Measurements from ENCODE around the gene RSKR.
"Not testable (repeated sequence)": the region's sequence is repeated elsewhere in the genome, so short reads cannot be mapped to it uniquely, and the experiment has no call there.

Gene RSKR, protein sequence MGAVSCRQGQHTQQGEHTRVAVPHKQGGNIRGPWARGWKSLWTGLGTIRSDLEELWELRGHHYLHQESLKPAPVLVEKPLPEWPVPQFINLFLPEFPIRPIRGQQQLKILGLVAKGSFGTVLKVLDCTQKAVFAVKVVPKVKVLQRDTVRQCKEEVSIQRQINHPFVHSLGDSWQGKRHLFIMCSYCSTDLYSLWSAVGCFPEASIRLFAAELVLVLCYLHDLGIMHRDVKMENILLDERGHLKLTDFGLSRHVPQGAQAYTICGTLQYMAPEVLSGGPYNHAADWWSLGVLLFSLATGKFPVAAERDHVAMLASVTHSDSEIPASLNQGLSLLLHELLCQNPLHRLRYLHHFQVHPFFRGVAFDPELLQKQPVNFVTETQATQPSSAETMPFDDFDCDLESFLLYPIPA

DNA sequence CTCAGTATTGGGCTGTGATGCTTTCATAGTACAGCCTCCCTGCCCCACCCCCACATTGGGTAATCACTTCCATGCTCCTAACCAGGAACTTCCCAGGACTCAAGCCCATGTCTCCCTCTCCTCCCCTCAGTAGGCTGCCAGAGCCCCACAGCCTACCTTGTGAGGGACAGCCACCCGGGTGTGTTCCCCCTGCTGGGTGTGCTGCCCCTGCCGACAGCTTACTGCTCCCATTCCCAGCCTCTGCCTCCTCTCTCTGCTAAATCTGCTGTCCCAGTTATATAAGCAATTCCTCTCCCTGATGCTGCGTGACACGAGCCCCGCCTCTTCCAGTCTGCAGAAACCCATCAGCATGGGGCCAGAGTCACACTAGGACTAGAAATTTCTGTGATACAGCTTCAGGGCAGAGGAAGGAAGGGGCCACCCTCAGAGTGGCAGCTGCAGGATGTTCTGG, at the start of gene RSKR:
Gene RSKR (minus strand): TSS at position 255 of the 451 bp plus-strand sequence. CDS start 24 bp downstream, at position 231.
- DNase-seq = no peak

DNA sequence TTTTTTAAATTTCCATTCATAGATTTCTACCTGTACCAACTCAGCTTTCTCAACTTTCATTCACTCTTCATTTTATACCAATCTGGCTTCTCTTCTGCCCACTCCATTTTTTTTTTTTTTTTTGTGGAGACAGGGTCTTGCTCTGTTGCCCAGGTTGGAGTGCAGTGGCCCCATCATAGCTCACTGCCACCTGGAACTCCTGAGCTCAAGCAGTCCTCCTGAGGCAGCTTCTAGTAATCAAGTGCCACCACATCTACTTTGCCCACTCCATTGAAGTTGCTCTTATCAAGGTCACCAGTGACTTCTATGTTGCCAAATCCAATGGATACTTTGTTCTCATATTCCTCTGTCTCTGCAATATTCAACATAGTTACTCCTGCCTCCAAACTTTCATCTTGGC, 49.7 kb upstream of the RSKR start:
- no peak for DNase-seq

DNA sequence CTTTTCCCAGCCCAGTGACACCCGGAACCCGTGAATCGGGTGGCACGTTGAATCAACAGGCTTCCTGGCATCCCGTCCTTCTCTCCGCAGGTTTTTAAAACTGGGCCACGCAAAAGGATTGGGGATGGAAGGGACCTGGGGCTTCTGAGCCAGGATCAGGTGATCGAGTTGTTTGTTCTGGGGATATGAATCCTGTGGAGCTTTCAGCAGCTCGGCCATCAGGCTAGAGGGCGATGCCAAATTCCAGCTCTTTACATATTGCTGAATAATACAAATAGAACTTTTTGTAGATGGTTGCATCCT, 48.5 kb upstream of the RSKR start:
- DNase-seq = no peak

DNA sequence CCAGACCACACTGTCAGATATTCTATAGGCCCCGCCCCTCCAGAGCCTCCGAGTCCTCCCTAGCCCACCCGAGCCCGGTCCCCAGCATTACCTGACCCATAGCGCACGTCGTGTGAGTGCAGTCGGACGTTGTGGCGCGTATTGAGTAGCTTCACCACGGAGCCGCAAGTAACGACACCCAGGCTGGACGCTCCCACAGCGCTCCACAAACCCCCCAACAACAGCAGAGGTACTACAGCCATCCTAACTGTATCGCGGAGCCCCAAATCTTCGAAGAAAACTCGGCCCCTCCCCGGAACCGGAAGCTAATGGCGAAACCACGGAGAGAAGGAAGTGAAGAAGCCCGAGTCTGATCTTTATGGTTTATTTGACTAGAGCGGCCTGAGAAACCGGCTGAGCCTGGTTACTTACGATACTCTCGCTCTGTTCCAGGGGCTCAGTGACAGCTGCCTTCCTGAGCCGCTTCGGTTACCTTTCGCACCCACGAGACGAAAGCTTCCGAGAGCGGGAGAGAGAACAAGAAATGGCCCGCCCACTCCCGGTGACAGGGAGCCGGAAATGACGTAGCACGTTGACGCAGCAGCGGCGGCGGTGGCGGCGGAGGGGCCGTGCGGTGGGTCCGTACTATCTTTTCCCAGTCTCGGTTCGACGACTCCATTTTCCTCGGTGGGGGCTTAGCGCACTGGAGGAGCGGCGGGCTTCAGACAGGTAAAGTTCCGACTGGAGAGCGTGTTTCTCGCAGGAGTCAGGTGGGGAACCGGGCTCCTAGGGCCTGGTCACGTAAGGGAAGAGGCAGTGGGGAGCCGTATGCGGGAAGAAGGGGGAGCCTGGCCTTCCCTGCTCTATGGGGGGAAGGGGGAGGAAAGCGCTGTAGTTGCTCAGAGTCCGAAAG, 47.9 kb upstream of the RSKR start, which contains the start of the genes SDF2 and SUPT6H:
Gene SDF2 (minus strand): TSS at position 272 of the 892 bp plus-strand sequence. CDS start 30 bp downstream, at position 242.
Gene SUPT6H (plus strand): TSS at position 571 of the 892 bp plus-strand sequence. CDS start 11,197 bp downstream, outside the sequence.
- DNase-seq = peak; percentile 89 to 94

DNA sequence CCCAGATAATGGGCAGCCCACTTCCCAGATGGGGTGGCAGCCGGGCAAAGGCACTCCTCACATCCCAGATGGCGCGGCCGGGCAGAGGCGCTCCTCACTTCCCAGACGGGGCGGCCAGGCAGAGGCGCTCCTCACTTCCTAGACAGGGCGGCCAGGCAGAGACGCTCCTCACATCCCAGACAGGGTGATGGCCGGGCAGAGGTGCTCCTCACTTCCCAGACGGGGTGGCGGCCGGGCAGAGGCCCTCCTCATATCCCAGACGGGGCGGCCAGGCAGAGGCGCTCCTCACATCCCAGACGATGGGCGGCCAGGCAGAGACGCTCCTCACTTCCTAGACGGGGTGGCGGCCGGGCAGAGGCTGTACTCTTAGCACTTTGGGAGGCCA, 45.5 kb upstream of the RSKR start:
- DNase-seq = not testable (repeated sequence)

DNA sequence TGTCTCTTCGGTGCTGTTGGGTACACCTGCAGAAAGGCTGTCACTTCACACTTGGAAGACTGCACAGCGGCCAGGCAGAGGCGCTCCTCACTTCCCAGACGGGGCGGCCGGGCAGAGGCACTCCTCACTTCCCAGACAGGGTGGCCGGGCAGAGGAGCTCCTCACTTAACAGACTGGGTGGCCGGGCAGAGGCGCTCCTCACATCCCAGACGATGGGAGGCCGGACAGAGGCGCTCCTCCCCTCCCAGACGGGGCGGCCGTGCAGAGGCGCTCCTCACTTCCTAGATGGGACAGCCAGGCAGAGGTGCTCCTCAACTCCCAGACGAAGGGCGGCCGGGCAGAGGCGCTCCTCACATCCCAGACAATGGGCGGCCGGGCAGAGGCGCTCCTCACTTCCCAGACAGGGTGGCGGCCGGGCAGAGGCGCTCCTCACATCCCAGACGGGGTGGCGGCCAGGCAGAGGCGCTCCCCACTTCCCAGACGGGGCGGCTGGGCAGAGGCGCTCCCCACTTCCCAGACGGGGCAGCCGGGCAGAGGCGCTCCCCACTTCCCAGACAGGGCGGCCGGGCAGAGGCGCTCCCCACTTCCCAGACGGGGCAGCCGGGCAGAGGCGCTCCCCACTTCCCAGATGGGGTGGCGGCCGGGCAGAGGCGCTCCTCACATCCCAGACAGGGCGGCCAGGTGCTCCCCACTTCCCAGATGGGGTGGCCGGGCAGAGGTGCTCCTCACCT, 44.9 kb upstream of the RSKR start:
- not testable (repeated sequence) for DNase-seq

DNA sequence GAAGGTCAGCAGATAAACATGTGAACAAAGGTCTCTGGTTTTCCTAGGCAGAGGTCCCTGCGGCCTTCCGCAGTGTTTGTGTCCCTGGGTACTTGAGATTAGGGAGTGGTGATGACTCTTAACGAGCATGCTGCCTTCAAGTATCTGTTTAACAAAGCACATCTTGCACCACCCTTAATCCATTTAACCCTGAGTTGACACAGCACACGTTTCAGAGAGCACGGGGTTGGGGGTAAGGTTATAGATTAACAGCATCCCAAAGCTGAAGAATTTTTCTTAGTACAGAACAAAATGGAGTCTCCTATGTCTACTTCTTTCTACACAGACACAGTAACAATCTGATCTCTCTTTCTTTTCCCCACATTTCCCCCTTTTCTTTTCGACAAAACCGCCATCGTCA, 44.4 kb upstream of the RSKR start:
- not testable (repeated sequence) for DNase-seq

DNA sequence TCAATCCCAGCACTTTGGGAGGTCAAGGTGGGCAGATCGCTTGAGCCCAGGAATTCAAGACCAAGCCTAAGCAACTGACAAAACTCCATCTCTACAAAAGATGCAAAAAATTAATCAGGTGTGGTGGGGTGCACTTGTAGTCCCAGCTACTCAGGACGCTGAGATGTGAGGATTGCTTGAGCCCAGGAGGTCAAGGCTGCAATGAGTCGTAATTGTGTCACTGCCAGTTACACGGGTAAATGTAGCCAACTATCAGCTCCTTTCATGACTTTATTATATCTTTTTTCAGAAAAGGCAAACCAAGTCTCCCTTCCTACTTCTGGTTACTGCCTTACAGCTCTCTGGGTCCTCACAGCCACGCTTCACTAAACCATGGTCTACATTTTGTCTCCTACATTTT, 43.8 kb upstream of the RSKR start:
- no peak for DNase-seq

DNA sequence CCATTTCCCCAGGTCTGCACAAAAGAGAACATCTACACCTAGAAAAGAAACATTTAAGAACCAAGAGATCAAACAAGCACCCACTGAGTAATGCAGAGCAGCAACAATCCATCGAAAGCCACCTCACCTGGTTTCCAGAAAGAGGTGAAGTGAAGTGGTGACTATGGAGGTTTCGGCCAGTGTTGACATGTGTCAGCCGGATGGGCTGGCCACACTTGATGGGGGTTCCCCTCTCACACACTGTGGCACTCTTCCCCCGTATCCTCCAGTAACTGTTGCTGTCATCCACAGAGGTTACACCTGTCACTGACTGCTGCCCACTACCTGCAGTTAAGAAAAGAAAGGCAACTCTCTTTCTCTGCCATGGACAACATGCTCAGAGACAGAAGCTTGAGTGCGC, 41.2 kb upstream of the RSKR start:
- DNase-seq = no peak

DNA sequence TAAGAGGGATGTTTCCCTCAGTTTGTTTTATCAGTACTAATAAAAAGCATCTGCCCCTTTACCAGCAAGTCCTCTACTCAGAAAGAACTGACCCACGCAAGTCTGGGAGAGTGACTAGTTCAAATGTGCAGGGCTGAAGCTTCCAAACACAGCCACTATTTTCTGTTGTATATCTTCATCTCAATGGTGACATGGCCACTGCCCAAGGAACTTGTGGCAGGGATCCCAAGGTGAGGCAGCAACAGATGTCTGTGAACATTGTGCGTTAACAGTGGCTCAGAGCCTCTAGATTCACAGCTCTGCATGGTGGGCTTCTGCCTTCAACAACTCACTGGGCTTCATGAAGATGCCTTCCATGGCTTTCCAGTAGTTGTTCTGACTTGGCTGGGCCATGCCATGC, 34.7 kb upstream of the RSKR start:
- DNase-seq = no peak

DNA sequence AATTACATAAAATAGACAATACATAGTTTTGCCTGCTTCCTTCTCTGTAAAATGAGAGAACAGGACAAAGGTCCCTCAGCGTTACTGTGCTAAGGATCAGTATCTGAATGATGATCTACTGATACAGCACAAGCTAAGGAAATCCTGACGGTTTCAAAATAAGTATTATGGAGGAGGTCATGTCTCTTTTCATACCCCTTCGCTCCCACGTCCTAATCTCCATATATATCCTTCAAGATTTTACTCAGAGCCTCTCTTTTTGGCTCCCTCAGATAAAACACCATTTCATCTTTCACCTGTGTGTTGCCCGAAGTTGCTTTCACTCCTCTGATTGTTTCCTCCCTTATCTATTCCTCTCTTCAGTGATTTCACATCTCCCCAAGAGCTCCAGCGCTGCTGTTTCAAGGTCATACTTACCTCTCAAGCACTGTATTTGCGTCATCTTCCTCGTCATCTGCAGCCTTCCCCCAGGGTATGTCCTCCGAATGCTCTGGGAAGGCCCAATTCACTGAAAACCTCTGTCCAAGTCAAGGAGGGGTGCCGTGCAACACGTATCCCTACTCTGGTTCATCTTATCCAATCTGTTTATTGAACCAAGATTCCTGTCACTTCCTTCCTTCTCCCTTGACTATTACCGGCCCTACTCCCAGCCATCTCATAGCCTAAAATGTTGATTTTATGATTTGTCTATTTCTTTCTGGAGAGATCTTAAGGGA, 32.2 kb upstream of the RSKR start:
- no peak for DNase-seq

DNA sequence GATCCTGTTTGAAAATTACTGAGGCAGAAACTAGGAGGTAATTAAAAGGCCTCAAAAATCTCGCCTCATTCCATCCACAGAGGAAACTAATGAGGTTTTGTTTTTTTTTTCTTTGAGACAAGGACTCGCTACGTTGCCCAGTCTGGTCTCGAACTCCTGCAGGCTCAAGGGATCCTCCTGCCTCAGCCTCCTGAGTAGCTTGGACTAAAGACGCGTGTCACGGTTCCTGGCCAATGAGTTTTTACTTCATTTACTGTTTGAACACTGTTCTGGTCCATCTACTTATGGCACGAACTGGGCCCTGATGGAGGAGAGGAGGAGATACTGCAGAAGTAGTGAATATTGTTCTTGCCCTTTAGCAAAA, 31.6 kb upstream of the RSKR start:
- no peak for DNase-seq

DNA sequence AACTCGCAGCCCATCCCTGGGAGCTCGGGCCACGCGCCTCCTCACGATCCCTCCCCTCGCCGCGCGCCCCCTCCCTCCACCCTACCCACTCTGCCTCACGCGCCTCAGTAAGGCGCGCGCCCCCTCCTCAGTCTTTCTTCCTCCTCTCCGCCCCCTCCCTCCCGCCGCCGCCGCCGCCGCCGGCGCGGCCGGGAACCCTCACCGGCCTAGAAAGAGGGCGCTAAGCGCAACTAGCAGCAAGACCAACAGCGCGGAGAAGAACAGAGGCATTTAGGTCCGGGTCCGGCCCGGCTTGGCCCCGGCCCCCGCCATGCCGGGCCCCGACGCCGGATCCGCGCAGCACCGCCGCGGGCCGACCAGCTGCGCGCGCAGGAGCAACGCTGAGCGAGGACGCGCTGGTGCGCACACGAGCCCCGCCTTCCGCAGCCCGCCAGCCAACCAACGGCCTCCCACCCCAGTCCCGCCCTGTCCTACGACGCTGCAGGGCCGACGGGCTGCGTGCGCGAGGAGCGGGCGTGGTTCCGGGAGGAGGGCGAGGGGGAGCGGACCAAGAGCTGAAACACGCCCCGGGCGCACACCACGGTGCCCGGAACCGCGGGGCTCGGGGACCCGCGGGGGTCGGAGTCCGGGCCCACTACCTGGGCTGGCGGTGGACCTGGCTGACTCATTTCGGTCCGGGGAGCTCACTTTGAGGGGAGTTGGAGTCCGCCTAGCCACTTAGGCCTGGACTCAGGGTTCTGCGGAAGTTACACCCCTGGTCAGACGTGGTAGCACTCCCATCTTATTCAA, 31.0 kb upstream of the RSKR start, which contains the start of gene BLTP2:
Gene BLTP2 (minus strand): TSS at position 372 of the 789 bp plus-strand sequence. CDS start 102 bp downstream, at position 270.
- DNase-seq = peak; percentile 95 to 97

DNA sequence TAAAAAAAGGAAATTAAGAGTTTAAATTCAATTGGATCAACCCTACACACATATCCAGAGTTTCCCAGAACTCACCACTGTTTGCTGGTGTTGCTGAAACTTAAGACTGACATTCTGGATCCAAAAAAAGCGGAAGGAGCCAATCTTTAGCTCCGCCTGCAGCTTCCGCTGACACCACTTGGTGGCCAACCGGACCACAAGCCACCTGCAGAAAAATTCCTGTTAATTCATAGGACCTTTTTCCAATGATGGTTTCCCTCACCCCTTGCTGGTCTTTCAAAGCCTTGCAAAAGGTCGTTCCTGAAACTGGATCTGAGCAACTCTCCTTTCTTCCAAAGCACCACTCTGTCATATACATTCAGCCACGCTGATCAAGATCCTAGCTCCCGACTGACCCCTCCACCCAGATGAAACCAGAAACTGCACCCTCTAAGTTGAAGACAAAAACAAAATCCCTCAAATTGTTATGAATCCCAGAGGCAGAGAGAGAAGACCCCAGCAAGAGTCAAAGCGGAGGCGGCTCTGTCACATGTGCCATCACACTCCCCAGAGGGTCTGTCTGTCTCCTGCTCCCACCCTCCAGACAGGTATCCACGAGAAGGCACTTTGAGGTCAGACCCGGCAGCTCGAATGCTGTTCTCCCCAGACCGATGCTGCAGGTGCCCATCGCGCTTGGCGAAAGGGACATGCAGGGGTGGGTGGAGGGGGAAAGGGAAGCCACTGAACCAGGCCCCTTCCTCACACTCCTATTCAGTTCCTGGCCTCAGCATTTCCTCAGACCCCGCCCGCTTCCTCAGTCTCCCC, 30.2 kb upstream of the RSKR start:
- peak; percentile 37 to 71 for DNase-seq

DNA sequence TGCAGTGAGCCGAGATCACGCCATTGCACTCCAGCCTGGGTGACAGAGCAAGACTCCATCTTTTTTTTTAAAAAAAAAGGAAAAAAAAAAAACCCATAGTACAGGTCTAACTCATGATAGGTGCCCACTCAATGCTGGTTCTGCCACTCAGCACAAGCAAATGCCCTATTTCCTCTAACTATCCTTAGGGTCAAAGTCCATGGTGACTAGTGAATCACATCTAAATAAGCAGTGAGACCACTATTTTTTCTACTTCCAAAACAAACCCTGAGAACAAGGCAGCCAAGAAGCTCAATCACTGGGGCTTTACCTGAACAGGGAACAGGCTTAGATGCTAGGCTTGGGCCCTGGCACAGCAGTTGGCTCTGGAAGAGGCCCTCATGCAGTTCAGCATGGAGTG, 27.6 kb upstream of the RSKR start:
- DNase-seq = no peak

DNA sequence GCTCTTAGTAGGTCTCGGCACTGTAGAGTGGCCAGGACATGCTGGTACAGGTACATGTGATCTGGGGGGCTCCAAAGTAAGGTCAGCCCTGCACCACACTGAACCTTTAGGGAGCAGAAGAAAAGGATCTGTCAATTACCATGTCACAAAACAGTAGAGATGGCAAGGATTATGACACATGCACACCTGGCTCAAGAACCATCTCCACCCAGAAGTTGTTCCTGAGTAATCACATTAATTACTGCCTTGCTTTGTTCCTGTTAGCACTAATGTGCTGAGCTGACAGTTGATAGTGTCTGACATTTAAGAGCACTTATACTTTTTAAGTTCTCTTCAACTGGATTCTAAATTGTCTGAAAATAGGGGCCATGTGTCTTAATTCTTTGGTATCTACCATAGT, 21.5 kb upstream of the RSKR start:
- DNase-seq = no peak

DNA sequence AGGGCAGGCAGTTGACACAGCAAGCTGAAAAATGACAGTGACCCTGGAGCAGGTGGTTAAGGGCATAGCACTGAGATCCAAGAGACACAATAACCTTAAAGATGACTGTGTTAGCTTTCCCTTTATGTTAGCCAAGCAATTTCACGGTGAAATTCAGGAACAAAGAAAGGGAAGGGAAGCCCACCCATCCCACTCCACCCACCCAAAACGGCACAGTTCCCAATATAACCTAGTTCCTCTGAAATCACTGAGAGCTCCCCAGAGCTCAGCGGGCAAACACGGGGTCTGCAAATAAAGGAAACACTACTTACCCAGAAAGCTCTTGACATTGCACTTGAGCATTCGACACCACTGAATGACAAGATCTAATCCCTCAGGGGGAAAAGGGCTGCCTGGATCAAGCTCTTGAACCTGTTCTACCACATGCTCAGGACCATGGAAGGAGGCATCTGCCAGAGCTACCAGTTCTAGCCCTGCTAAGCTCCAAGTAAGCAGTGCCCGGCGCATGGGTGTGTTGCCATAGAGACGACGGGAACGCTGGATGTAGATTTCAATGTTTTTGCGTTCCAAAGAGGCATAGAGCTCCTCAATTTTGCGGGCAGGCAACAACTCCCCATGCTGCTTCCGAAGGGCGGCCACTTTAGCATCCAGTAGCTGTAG, 20.4 kb upstream of the RSKR start:
- peak; percentile 75 to 85 for DNase-seq

DNA sequence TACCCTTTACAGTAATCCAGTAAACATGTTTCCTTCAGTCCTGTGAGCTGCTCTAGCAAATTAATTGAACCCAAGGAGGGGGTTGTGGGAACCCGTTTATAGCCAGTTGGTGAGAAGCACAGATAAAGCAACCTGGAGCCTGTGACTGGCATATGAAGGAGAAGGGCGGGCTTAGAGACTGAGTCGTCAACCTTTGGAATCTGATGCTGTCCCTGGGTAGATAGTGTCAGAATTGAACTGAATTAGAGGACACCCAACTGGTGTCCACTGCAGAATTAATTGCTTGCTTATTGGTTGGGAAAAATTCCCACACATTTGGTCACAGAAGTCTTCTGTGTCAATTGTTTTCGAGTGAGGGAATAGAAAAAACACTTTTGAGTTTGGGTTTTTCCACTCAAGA, 12.8 kb upstream of the RSKR start:
- no peak for DNase-seq

DNA sequence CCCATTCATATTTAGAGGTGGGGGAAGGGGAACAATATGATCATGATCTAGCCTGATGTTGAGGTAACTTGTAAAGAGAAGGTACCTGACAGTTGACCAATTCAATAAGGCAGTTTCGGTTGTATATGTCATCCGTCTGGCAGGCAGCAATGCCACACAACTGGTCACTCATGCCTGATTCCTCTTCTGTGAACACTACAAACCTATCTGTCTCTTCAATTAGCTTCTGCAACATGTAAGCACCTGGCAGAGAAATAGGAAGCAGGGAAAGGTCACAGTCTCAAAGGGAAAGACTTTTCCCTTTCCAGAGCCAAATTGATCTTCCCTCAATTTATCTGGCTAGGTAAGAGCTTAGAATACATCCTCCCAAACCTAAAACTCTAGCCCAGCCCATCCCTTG, 10.2 kb upstream of the RSKR start:
- DNase-seq = no peak

DNA sequence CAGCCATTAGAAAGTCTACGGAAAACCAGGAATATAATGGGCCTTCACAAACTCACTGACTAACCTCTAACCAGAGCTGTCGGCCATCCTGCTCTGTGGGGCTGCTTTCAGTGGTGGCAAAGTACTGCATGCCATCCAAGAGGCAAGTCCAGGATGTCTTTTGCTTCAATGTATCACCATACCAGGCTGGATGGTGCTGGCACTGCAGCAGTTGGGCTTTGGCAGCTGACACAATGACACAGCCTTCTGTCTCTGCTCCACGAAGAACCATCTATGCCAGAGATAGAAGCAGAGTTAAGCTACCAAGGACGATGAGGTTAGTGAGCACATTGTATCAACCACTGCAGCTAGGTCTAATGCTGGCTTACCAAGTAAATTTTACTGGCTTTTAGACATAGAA, 9.7 kb upstream of the RSKR start:
- DNase-seq = no peak
